Brain microvascular endothelial cell (primary cell): ENCODE measurements around the gene UBE2J2.

Experiments
- DNase-seq: peaks from one replicate; pipeline ENCODE4 v3.0.0-alpha.2; 2020
- H3K27ac ChIP-seq: fragments of 250-450 bp; sonication (Bioruptor Pico); 2 replicates; pipeline ENCODE4 v1.5.1; 2020; ENCODE audit warnings: mild to moderate bottlenecking, moderate library complexity
- H3K27me3 ChIP-seq: fragments of 250-450 bp; sonication (Bioruptor Pico); replicated peaks from 2 replicates; pipeline ENCODE4 v1.5.1; 2020; ENCODE audit warnings: mild to moderate bottlenecking
- H3K36me3 ChIP-seq: fragments of 250-450 bp; sonication (Bioruptor Pico); replicated peaks from 2 replicates; pipeline ENCODE4 v1.5.1; 2020; ENCODE audit warnings: mild to moderate bottlenecking
- H3K4me3 ChIP-seq: 2 replicates; pipeline ENCODE4 v1.5.1; 2011; ENCODE audit warnings: low read depth, mild to moderate bottlenecking, control low read depth, low read length, moderate library complexity
- CTCF ChIP-seq: IDR thresholded peaks from 2 replicates; pipeline ENCODE4 v1.5.1; 2011; ENCODE audit warnings: low read depth, mild to moderate bottlenecking, moderate library complexity, low read length, control low read depth, inconsistent platforms; ENCODE audit errors: missing control alignments
- in situ Hi-C: cut with HindIII; loops from 2 replicates; pipeline ENCODE4 v1.10.0; 2017; ENCODE audit warnings: low sequenced_read_pairs, low pct_ligation_motif_present

Gene UBE2J2

GRCh38 chr1:1314678-1315335 lies 41.2 kb upstream of the UBE2J2 start:
- no peak overlapping the region for H3K4me3 ChIP-seq

GRCh38 chr1:1314237-1314586 lies 40.6 kb upstream of the UBE2J2 start:
- in situ Hi-C loops: no loop called here
- H3K4me3 ChIP-seq: no peak overlapping the region
- H3K36me3 ChIP-seq: peaks cover 58% of the 10 kb centered on the region
- DNase-seq: no peak
- no peak overlapping the region for H3K27ac ChIP-seq
- no peaks in the 10 kb centered on the region for H3K27me3 ChIP-seq
- no peak for TF ChIP-seq CTCF

More at GRCh38 chr1:1314678-1315335, 41.2 kb upstream of the UBE2J2 start:
- in situ Hi-C loops: no loop called here
- no peak for DNase-seq
- no peak for TF ChIP-seq CTCF
- Histone ChIP-seq H3K36me3 (peaks cover 58% of the 10 kb centered on the region), H3K27me3 (no peaks in the 10 kb centered on the region), H3K27ac (no peak overlapping the region)

GRCh38 chr1:1313500-1314236 lies 40.0 kb upstream of the UBE2J2 start:
- DNase-seq: no peak
- no peaks in the 10 kb centered on the region for H3K27me3 ChIP-seq
- in situ Hi-C loops: no loop called here
- no peak for TF ChIP-seq CTCF
- H3K4me3 ChIP-seq: no peak overlapping the region
- peaks cover 52% of the 10 kb centered on the region for H3K36me3 ChIP-seq
- no peak overlapping the region for H3K27ac ChIP-seq

- DNase-seq: no peak
- Histone ChIP-seq H3K27ac (no peak overlapping the region), H3K36me3 (peaks cover 52% of the 10 kb centered on the region), H3K27me3 (no peaks in the 10 kb centered on the region), H3K4me3 (no peak overlapping the region)
- in situ Hi-C loops: no loop called here
- TF ChIP-seq CTCF: no peak
Observed at GRCh38 chr1:1312450-1313314, 39.0 kb upstream of the UBE2J2 start.

- TF ChIP-seq CTCF: no peak
- no peak for DNase-seq
- Histone ChIP-seq H3K36me3 (peaks cover 52% of the 10 kb centered on the region), H3K27me3 (no peaks in the 10 kb centered on the region), H3K27ac (no peak overlapping the region), H3K4me3 (no peak overlapping the region)
- in situ Hi-C loops: no loop called here
Observed at GRCh38 chr1:1311107-1312104, 37.8 kb upstream of the UBE2J2 start.
